Measurements from ENCODE around the gene COP1.

- TF ChIP-seq GATA2 (IDR thresholded peaks at IDR 0.05; ENCODE audit: low read depth, low read length) (no peak), GATA3 (IDR thresholded peaks at IDR 0.05; ENCODE audit: low read depth, low read length) (no peak)
These were observed 36.7 kb upstream of the COP1 start for GRCh38 chr1:176243746-176244145.
